GM06990 (cell line): ENCODE data around the gene IFNG-AS1.

Experiments
- DNase-seq: peaks from one replicate; pipeline ENCODE4 v3.0.0-alpha.2; 2011; ENCODE audit not compliant: insufficient read length; ENCODE audit errors: extremely low read depth
- H3K27me3 ChIP-seq: replicated peaks from 2 replicates; pipeline ENCODE4 v1.6.0; 2011; ENCODE audit warnings: low read length; ENCODE audit not compliant: control insufficient read depth, insufficient read depth
- H3K36me3 ChIP-seq: 2 replicates; pipeline ENCODE4 v1.5.1; 2011; ENCODE audit warnings: low read length; ENCODE audit not compliant: control insufficient read depth, insufficient read depth
- H3K4me3 ChIP-seq: replicated peaks from 2 replicates; pipeline ENCODE4 v1.5.1; 2011; ENCODE audit warnings: low read depth, mild to moderate bottlenecking, control low read depth, low read length
- CTCF ChIP-seq: IDR thresholded peaks from 2 replicates; pipeline ENCODE4 v1.5.1; 2011; ENCODE audit warnings: low read length, control low read depth, mild to moderate bottlenecking, inconsistent platforms; ENCODE audit not compliant: insufficient read depth, poor library complexity, severe bottlenecking

Gene IFNG-AS1

GRCh38 chr12:67968321-67968720 is 20.9 kb upstream of the IFNG-AS1 start:
- H3K4me3 ChIP-seq: no peak overlapping the region
- no peaks in the 10 kb centered on the region for H3K27me3 ChIP-seq
- no peak for TF ChIP-seq CTCF
- no peak for DNase-seq
- no peaks in the 10 kb centered on the region for H3K36me3 ChIP-seq

- TF ChIP-seq CTCF: no peak
- H3K27me3 ChIP-seq: no peaks in the 10 kb centered on the region
- H3K36me3 ChIP-seq: no peaks in the 10 kb centered on the region
- no peak overlapping the region for H3K4me3 ChIP-seq
- DNase-seq: no peak
These were observed 20.5 kb upstream of the IFNG-AS1 start for GRCh38 chr12:67968725-67969124.

GRCh38 chr12:67969134-67969802 is 20.0 kb upstream of the IFNG-AS1 start:
- Histone ChIP-seq H3K27me3 (no peaks in the 10 kb centered on the region), H3K4me3 (no peak overlapping the region), H3K36me3 (no peaks in the 10 kb centered on the region)
- no peak for TF ChIP-seq CTCF
- no peak for DNase-seq

GRCh38 chr12:67977668-67978067 is 11.6 kb upstream of the IFNG-AS1 start:
- DNase-seq: no peak
- no peaks in the 10 kb centered on the region for H3K36me3 ChIP-seq
- no peak overlapping the region for H3K4me3 ChIP-seq
- TF ChIP-seq CTCF: no peak
- H3K27me3 ChIP-seq: no peaks in the 10 kb centered on the region

GRCh38 chr12:67980391-67980790 is 8.9 kb upstream of the IFNG-AS1 start:
- H3K4me3 ChIP-seq: no peak overlapping the region
- no peaks in the 10 kb centered on the region for H3K27me3 ChIP-seq
- H3K36me3 ChIP-seq: no peaks in the 10 kb centered on the region
- no peak for DNase-seq
- TF ChIP-seq CTCF: no peak
